Right lobe of liver (tissue), 4 donors: ENCODE results near the gene KIAA0825.

Source experiments
- CTCF ChIP-seq, 4 donors: fragments of 200-600 bp in 3 of 4; fragments of 450-650 bp in 1 of 4; IDR thresholded peaks; one replicate each; pipeline versions ENCODE4 v1.5.1 to v1.8.0; 2016 to 2022; ENCODE audit warnings: antibody characterized with exemption in 4 of 4, mild to moderate bottlenecking in 2 of 4
- POLR2A ChIP-seq: fragments of 450-650 bp; IDR thresholded peaks from one replicate; pipeline ENCODE4 v1.6.1; 2017; ENCODE audit warnings: antibody characterized with exemption, mild to moderate bottlenecking
- donor health status: DM: no; HTN: no; CAD: no.
- donor health status: DM: no; HTN: no; CAD: no.
- donor health status: DM: no; HTN: yes; CAD: no.

- TF ChIP-seq CTCF (IDR thresholded peaks at IDR 0.05) (no peak), POLR2A (no peak)
These were observed 400.0 kb downstream of the KIAA0825 start for GRCh38 chr5:94218374-94218773.
